HG03066 (cell line): ENCODE measurements around the gene TNS3.

ENCODE experiments used
- ATAC-seq: cut with Tn5 transposase; IDR thresholded peaks from one replicate; pipeline ENCODE4 v1.9.1; 2021; ENCODE audit warnings: low read depth; ENCODE audit not compliant: unreplicated experiment

The TNS3 gene

GRCh38 chr7:47337531-47337930 is 244.4 kb downstream of the TNS3 start:
- peak; percentile 88 for ATAC-seq

- ATAC-seq = no peak
Measured at GRCh38 chr7:47336472-47337425, 245.2 kb downstream of the TNS3 start.

- ATAC-seq = no peak
Measured at GRCh38 chr7:47335557-47336471, 246.1 kb downstream of the TNS3 start.

- ATAC-seq = no peak
Measured at GRCh38 chr7:47335071-47335470, 246.8 kb downstream of the TNS3 start.

- no peak for ATAC-seq
Measured at GRCh38 chr7:47333959-47334358, 248.0 kb downstream of the TNS3 start.

GRCh38 chr7:47333554-47333887 is 248.4 kb downstream of the TNS3 start:
- ATAC-seq = no peak

- ATAC-seq = no peak
Measured at GRCh38 chr7:47332681-47333553, 249.0 kb downstream of the TNS3 start.

- ATAC-seq = no peak
Measured at GRCh38 chr7:47332213-47332612, 249.7 kb downstream of the TNS3 start.

- no peak for ATAC-seq
Measured at GRCh38 chr7:47331179-47331565, 250.7 kb downstream of the TNS3 start.

GRCh38 chr7:47330561-47331178 is 251.2 kb downstream of the TNS3 start:
- no peak for ATAC-seq

- no peak for ATAC-seq
Measured at GRCh38 chr7:47330026-47330425, 251.9 kb downstream of the TNS3 start.

- no peak for ATAC-seq
Measured at GRCh38 chr7:47329320-47329926, 252.5 kb downstream of the TNS3 start.

GRCh38 chr7:47328392-47329319 is 253.3 kb downstream of the TNS3 start:
- ATAC-seq = no peak

- no peak for ATAC-seq
Measured at GRCh38 chr7:47327698-47328391, 254.1 kb downstream of the TNS3 start.

- no peak for ATAC-seq
Measured at GRCh38 chr7:47327346-47327697, 254.6 kb downstream of the TNS3 start.

GRCh38 chr7:47326808-47327207 is 255.1 kb downstream of the TNS3 start:
- no peak for ATAC-seq

- no peak for ATAC-seq
Measured at GRCh38 chr7:47326220-47326619, 255.7 kb downstream of the TNS3 start.

- ATAC-seq = no peak
Measured at GRCh38 chr7:47325337-47325736, 256.6 kb downstream of the TNS3 start.
